ENCODE measurements around the gene RAI2.

DNA sequence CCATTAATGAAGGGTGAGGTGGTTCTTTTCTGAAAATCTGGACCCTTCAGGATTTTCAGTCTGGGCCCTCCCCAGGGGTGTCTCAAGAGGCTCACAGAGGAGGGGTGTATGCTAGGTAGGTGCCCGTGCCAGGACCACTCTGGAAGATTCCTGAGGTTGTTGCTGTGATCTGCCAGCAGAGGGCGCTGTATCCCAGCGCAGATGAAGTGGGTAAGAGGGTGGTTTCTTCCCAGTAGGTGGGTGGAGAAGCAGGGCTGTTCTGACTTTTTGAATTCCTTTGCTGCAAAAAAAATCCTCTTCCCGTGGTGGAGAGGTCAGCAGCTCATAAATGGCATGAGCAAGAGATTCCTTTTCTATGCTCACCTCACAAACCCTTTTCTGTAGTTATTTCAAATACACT is 72.7 kb downstream of the RAI2 start:
- TF ChIP-seq, protein P1, sequence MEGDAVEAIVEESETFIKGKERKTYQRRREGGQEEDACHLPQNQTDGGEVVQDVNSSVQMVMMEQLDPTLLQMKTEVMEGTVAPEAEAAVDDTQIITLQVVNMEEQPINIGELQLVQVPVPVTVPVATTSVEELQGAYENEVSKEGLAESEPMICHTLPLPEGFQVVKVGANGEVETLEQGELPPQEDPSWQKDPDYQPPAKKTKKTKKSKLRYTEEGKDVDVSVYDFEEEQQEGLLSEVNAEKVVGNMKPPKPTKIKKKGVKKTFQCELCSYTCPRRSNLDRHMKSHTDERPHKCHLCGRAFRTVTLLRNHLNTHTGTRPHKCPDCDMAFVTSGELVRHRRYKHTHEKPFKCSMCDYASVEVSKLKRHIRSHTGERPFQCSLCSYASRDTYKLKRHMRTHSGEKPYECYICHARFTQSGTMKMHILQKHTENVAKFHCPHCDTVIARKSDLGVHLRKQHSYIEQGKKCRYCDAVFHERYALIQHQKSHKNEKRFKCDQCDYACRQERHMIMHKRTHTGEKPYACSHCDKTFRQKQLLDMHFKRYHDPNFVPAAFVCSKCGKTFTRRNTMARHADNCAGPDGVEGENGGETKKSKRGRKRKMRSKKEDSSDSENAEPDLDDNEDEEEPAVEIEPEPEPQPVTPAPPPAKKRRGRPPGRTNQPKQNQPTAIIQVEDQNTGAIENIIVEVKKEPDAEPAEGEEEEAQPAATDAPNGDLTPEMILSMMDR (IDR thresholded peaks at IDR 0.05; ENCODE audit: low read depth, low read length) = peak; percentile 70
- TF ChIP-seq POLR2A (IDR thresholded peaks at IDR 0.05; ENCODE audit: extremely low read depth, insufficient read length) (no peak), MYC (IDR thresholded peaks at IDR 0.05; ENCODE audit: low read depth, low read length) (no peak)

Measured in NB4 (cell line).